Heart left ventricle (tissue), 13 donors: Measurements from ENCODE around the gene ERLIN1.

ENCODE experiments used
- CTCF ChIP-seq, 12 donors: fragments of 200-600 bp; sonication (generic) in 4 of 12; IDR thresholded peaks; one replicate each; pipeline versions ENCODE4 v1.5.0 to v1.8.0; 2018 to 2022; ENCODE audit warnings: antibody characterized with exemption in 12 of 12, mild to moderate bottlenecking in 5 of 12
- POLR2A ChIP-seq, 2 donors: fragments of 450-650 bp; IDR thresholded peaks; one replicate each; pipeline ENCODE4 v1.6.1; 2017; ENCODE audit warnings: antibody characterized with exemption in 2 of 2, mild to moderate bottlenecking in 2 of 2, moderate library complexity in 2 of 2
- donor health status: ischemic (EF 13 %, LVEDD 7.1; RV severe dilation, severe dysfunction).
- donor health status: DM: no; HTN: yes; CAD: no.
- donor health status: DM: no; HTN: no; CAD: no.
- donor health status: ischemic (EF 25% LVEDD 6.9; RV normal size, moderate dysfunction).
- donor health status: ischemic (EF 25% LVEDD 5.7; RV mildly dilated, moderate dysfunction).
- donor health status: ischemic (EF 35%, LVEDD 5.7; RV mildly dilated, moderate dysfunction).
- donor health status: nonischemic (EF 11% LVEDD 7.7; RV severe dilation, severe dysfunction).
- donor health status: DM: yes; HTN: yes; CAD: no.
- donor health status: PGD.
- donor health status: ischemic (EF 29% LVEDD 5.4; RV normal size, mild dysfunction).
- donor health status: nonischemic (EF 23%, LVEDD 6.1; RV moderate dilation, normal function).

- TF ChIP-seq CTCF (IDR thresholded peaks at IDR 0.05) (no peak), POLR2A (IDR thresholded peaks at IDR 0.05) (no peak)
Observed at GRCh38 chr10:100183481-100183880, 2.3 kb downstream of the ERLIN1 start.
